COLO829 (cell line): ENCODE results near the gene PROM2.
"Not testable (repeated sequence)": the region's sequence is repeated elsewhere in the genome, so short reads cannot be mapped to it uniquely, and the experiment has no call there.

Experiments used
- DNase-seq: peaks from one replicate; pipeline ENCODE4 v3.0.0; 2012; ENCODE audit warnings: low spot score

PROM2 gene

DNA sequence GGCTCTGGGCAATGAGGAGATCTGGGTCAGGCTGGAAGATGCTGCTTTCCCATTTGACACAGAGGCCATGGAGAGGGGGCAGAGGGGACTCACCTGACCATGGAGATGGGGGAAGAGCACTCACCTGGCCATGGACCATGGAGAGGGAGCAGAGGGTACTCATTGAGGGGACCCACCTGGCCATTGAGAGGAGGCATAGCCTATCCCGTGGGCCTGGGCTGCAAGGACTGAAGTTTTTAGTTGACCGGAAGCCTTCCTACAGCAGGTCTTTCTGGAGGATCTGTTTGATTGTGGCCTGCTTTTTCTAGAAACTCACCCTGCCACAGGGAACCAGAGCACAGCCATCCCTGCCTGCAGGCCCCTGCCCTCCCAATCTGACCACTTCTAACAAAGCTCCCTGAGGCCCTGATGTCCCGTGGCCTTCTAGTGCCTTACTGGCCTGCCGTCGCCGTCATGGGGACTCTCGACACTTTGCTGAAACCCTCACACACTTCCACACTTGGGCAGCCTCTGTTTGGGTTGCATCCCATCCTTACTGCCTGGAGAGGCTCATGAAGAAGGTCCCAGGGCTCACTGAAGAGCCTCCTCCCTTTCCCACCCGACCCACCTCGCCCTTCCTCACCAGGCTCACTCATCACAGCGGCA is 5.1 kb upstream of the PROM2 start:
- no peak for DNase-seq

- not testable (repeated sequence) for DNase-seq
Observed at GRCh38 chr2:95269745-95270144, 4.5 kb upstream of the PROM2 start.

GRCh38 chr2:95270541-95271081 is 3.6 kb upstream of the PROM2 start:
- DNase-seq: no peak

GRCh38 chr2:95271381-95271971 is 2.8 kb upstream of the PROM2 start:
- DNase-seq: no peak

- no peak for DNase-seq
Observed at GRCh38 chr2:95272299-95272751, 1.9 kb upstream of the PROM2 start.

- DNase-seq: no peak
Observed at GRCh38 chr2:95272781-95273180, 1.5 kb upstream of the PROM2 start.

GRCh38 chr2:95273566-95274290 is 521 bp upstream of the PROM2 start:
- DNase-seq: no peak

GRCh38 chr2:95275151-95275515 is 884 bp downstream of the PROM2 start:
- DNase-seq: no peak

DNA sequence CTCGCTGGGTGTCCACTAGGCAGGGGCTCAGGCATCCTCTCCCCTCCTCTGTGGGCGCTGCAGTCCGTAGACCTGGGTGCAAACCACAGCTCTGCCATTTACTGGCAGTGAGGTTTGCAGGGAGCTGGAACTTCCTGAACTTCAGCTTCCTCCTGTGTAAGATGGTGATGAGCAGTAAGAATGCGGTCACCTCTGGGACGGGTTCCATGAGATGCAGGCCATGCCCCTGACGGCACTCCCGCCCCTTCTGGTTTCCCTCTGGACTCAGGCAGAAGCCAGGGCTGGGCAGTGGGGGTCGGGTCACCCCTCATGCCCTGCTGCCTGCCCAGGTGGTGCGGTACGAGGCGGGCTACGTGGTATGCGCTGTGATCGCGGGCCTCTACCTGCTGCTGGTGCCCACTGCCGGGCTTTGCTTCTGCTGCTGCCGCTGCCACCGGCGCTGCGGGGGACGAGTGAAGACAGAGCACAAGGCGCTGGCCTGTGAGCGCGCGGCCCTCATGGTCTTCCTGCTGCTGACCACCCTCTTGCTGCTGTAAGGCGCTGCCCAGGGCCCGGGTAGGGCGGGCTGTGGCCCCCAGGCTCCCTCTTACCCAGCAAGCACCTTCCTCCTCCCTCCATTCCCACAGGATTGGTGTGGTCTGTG is 1.5 kb downstream of the PROM2 start:
- no peak for DNase-seq

DNA sequence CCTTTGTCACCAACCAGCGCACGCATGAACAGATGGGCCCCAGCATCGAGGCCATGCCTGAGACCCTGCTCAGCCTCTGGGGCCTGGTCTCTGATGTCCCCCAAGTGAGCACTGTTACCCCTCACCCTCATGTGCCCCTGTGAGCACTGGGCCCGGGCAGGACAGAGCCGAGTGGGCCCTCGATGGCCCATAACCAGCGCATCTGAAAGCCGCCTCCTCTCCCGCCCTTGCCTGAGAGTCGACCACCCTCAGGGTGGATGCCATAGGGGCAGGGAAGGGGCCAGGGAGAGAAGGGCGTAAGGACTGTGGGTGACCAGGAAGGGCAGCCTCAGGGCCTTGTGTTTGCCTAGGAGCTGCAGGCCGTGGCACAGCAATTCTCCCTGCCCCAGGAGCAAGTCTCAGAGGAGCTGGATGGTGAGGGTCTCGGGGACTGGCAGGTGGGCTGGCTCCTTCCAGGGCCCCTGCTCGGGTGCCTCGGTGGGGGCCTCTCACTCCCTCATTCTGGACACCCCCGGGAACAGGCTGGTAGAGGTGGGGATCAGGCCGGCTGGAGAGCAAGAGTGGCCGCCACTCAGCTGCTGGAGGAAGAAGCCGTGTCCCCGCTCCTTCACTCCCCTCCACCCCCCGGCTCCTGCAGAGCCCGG is 2.1 kb downstream of the PROM2 start:
- DNase-seq: no peak

DNA sequence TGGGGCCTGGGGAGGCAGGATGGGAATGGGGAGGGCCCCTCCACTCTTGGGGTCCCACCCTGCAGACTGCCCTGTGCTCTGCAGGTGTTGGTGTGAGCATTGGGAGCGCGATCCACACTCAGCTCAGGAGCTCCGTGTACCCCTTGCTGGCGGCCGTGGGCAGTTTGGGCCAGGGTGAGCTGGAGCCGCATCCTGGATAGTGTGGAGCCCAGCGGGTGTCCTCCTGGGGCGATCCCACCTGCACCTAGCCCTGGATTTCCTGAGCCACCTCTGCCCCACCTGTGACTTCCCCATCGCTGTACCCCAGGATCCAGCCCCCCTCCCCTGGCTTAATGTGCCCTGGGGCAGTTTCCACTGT is 2.6 kb downstream of the PROM2 start:
- no peak for DNase-seq

DNA sequence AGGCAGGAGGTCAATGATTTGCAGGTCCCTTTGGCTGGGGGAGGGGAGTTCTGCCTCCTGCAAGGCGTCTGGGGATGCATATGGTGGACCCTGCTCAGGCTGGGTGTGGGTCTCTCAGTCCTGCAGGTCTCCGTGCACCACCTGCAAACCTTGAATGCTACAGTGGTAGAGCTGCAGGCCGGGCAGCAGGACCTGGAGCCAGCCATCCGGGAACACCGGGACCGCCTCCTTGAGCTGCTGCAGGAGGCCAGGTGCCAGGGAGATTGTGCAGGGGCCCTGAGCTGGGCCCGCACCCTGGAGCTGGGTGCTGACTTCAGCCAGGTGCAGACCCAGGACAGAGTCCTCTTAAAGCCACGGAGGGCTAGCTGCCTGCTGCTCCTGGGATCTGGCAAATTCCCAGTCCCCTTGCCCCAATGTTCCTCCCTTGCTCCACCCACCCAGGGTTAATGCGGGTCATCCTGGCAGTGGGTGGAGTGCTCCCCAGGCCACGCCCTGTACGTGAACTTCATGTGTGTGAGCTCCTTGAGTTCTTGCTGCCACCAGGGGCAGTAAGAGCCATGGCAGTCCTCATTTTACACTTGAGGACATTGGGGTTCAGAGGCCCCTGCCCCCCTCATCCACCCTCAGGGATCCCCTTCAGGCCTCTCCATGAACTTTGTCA is 3.1 kb downstream of the PROM2 start:
- DNase-seq: no peak

DNA sequence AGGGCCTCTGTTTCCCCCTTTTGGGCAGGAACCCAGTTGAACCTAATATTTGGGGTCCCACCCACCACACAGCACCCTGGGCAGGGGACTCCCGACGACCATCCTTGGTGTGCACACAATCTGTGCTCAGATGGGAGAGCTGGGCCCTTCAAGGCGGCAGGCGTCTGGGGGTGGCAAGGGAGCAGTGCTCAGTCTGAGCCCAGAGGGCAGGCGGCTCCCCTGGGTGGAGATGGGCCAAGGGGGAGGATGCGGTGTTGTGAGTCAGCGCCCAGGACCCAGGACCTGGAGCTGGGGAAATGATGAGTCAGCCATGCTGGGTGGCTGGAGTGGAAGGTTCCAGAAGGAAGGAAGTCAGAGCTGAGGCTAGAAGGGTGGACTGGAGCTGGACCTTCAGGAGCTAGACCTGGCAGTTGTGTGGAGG is 3.8 kb downstream of the PROM2 start:
- no peak for DNase-seq

DNA sequence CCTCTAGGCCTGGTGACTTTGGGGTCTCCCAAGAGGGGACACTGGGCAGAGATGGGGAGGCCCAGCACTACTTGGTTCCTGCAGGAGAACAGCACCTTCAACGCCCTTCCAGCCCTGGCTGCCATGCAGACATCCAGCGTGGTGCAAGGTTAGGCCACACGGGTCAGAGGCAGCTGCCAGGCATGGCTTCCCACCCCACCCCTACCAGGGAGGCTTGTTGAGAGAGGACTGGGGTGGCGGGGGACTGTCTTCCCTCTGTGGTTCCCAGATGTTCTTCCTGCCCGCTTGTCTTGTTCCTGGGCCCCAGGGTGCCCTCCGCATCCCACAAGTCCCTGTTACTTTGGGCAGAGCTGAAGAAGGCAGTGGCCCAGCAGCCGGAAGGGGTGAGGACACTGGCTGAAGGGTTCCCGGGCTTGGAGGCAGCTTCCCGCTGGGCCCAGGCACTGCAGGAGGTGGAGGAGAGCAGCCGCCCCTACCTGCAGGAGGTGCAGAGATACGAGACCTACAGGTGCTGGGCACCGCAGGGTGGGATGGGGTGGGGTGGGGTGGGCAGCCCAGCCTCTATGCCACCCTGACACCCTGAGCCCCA is 4.5 kb downstream of the PROM2 start:
- DNase-seq: no peak

GRCh38 chr2:95279435-95280035 is 5.3 kb downstream of the PROM2 start:
- no peak for DNase-seq

GRCh38 chr2:95281071-95281470 is 6.8 kb downstream of the PROM2 start:
- no peak for DNase-seq

- no peak for DNase-seq
Observed at GRCh38 chr2:95281786-95282185, 7.5 kb downstream of the PROM2 start.

GRCh38 chr2:95282458-95282857 is 8.2 kb downstream of the PROM2 start:
- no peak for DNase-seq

DNA sequence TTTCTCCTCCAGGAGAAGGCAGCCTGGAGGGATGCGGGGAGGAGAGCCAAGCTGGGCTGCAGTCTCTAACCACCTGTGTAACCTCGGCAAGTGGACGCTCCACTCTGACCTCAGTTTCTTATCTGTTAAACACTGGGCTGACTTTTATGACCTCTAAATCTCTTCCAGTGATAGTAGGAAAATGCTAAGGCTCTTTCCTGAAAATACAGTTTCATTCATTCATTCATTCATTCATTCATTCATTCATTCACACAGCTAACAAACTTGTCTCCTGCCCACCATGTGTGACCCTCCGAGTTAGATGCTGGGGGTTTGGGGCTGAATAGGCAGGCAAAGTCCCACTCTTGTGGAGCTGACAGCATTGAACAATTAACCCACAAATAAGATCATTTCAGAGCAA is 9.3 kb downstream of the PROM2 start:
- DNase-seq: no peak

GRCh38 chr2:95284886-95285541 is 10.8 kb downstream of the PROM2 start:
- no peak for DNase-seq
